Hepatocyte (in vitro differentiated cells): ENCODE measurements around the gene ARSG. TPM values are rescaled to one million over a fixed set of nuclear protein-coding genes. Genes with fewer than 3 reads are reported as not detected.
"Not testable (repeated sequence)": the region's sequence is repeated elsewhere in the genome, so short reads cannot be mapped to it uniquely, and the experiment has no call there.

Experiments
- DNase-seq: peaks from one replicate; pipeline ENCODE4 v3.0.0-alpha.2; 2016; ENCODE audit warnings: low spot score
- H2AFZ ChIP-seq: fragments of 200-600 bp; sonication (generic); 2 replicates; pipeline ENCODE4 v1.6.0; 2016; ENCODE audit warnings: antibody characterized with exemption, mild to moderate bottlenecking
- H3K27ac ChIP-seq: fragments of 200-600 bp; sonication (generic); 2 replicates; pipeline ENCODE4 v1.5.1; 2016; ENCODE audit warnings: mild to moderate bottlenecking
- H3K27me3 ChIP-seq: fragments of 200-600 bp; sonication (generic); 2 replicates; pipeline ENCODE4 v1.6.1; 2016
- H3K36me3 ChIP-seq: fragments of 200-600 bp; sonication (generic); replicated peaks from 2 replicates; pipeline ENCODE4 v1.5.1; 2016; ENCODE audit warnings: low read depth; ENCODE audit not compliant: insufficient read depth
- H3K4me1 ChIP-seq: fragments of 200-600 bp; sonication (generic); 2 replicates; pipeline ENCODE4 v1.5.1; 2016; ENCODE audit warnings: mild to moderate bottlenecking, moderate library complexity; ENCODE audit not compliant: insufficient read depth
- H3K4me2 ChIP-seq: fragments of 200-600 bp; sonication (generic); 2 replicates; pipeline ENCODE4 v1.6.0; 2016
- H3K4me3 ChIP-seq: fragments of 200-600 bp; sonication (generic); 2 replicates; pipeline ENCODE4 v1.5.1; 2016; ENCODE audit warnings: mild to moderate bottlenecking
- H3K79me2 ChIP-seq: fragments of 200-600 bp; sonication (generic); 2 replicates; pipeline ENCODE4 v1.6.0; 2017; ENCODE audit warnings: mild to moderate bottlenecking
- H3K9me2 ChIP-seq: fragments of 200-600 bp; sonication (generic); replicated peaks from 2 replicates; pipeline ENCODE4 v1.6.0; 2017; ENCODE audit warnings: mild to moderate bottlenecking; ENCODE audit not compliant: insufficient read depth
- H3K9me3 ChIP-seq: fragments of 200-600 bp; sonication (generic); 2 replicates; pipeline ENCODE4 v1.5.1; 2016; ENCODE audit warnings: low read depth, mild to moderate bottlenecking
- H4K20me1 ChIP-seq: fragments of 200-600 bp; sonication (generic); 2 replicates; pipeline ENCODE4 v1.6.0; 2016; ENCODE audit warnings: mild to moderate bottlenecking; ENCODE audit not compliant: insufficient read depth, poor library complexity, severe bottlenecking
- EZH2 ChIP-seq: fragments of 200-600 bp; sonication (generic); IDR thresholded peaks from 2 replicates; pipeline ENCODE4 v1.6.1; 2016; ENCODE audit warnings: antibody characterized with exemption, mild to moderate bottlenecking, borderline replicate concordance
- EZH2phosphoT487 ChIP-seq: fragments of 200-600 bp; sonication (generic); IDR thresholded peaks from one replicate; pipeline ENCODE4 v1.6.1; 2018; ENCODE audit warnings: antibody characterized with exemption, mild to moderate bottlenecking, low read depth, moderate library complexity; ENCODE audit not compliant: unreplicated experiment, severe bottlenecking
- WGBS: methylation state at CpG from one replicate; pipeline ENCODE4 v1.1.6; 2016; ENCODE audit warnings: low lambda C conversion rate; ENCODE audit errors: missing lambda C conversion rate; 5-methylcytosine and 5-hydroxymethylcytosine counted together
- polyA plus RNA-seq: library from polyadenylated mRNA; unstranded; fragments of >200 nt; fragmentation: Nextera tagmentation; extraction: Ambion mirVana; gene quantifications from 2 replicates; pipeline ENCODE4 v1.2.1, GENCODE V29; 2016
- total RNA-seq: library from RNA; depleted of rRNA; stranded (reverse); fragments of >200 nt; gene quantifications from 2 replicates; pipeline ENCODE4 v1.2.3, GENCODE V29; 2014
- TF ChIP-seq, protein P1 (sequence below): fragments of 200-600 bp; sonication (generic); IDR thresholded peaks from 2 replicates; pipeline ENCODE4 v1.5.1; 2016; ENCODE audit warnings: antibody characterized with exemption, mild to moderate bottlenecking; ENCODE audit not compliant: poor library complexity

ARSG gene
- total and polyA plus RNA-seq, 2 experiments from 2014 or later = 1.3 to 1.4 TPM

DNA sequence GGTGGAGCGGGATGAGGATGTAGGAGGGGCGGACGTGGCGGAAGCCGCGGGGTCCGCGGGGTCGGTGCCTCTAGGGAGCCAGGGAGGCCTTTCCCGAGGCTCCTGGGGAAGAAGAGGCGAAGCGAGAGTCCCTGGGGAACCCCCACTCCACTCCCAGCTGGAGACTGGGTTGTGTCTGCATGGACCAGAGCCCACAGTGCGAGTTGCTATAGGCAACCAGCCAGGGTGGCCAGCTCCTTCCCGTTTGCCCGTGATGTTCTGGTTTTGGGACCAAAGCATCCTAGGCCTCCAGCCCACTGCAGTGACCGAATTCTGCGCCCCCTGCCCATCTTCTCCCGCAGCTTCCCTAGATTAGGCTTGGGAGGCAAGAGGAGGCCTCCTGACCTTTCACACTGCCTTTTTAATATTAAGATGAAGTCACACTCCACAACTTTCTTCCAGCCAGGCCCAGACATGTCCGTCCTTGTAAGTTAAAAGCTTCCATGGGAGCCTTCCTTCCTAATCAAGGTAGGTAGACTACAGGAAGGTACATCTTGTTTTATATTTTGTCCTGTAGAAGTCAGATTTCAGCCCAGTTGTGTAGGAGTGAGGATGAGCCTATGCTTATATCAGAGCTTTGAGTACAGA, 43.0 kb upstream of the ARSG start:
- H3K4me3 ChIP-seq = peak overlapping the region; percentile 41
- peak overlapping the region; percentile 58 for H2AFZ ChIP-seq
- no peaks in the 10 kb centered on the region for H4K20me1 ChIP-seq
- H3K4me2 ChIP-seq = peak overlapping the region; percentile 89
- peaks cover 13% of the 10 kb centered on the region for H3K79me2 ChIP-seq
- WGBS = 8% methylated on average over 10 of the region's 19 CpGs
- peak overlapping the region; percentile 90 for H3K27ac ChIP-seq
- peaks cover 7% of the 10 kb centered on the region for H3K4me1 ChIP-seq
- no peaks in the 10 kb centered on the region for H3K9me3 ChIP-seq
- no peaks in the 10 kb centered on the region for H3K27me3 ChIP-seq
- DNase-seq = peak; percentile 66
- H3K36me3 ChIP-seq = no peaks in the 10 kb centered on the region
- TF ChIP-seq EZH2 = no peak
- TF ChIP-seq EZH2phosphoT487 = no peak
- TF ChIP-seq, protein P1, sequence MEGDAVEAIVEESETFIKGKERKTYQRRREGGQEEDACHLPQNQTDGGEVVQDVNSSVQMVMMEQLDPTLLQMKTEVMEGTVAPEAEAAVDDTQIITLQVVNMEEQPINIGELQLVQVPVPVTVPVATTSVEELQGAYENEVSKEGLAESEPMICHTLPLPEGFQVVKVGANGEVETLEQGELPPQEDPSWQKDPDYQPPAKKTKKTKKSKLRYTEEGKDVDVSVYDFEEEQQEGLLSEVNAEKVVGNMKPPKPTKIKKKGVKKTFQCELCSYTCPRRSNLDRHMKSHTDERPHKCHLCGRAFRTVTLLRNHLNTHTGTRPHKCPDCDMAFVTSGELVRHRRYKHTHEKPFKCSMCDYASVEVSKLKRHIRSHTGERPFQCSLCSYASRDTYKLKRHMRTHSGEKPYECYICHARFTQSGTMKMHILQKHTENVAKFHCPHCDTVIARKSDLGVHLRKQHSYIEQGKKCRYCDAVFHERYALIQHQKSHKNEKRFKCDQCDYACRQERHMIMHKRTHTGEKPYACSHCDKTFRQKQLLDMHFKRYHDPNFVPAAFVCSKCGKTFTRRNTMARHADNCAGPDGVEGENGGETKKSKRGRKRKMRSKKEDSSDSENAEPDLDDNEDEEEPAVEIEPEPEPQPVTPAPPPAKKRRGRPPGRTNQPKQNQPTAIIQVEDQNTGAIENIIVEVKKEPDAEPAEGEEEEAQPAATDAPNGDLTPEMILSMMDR = no peak
- no peaks in the 10 kb centered on the region for H3K9me2 ChIP-seq

DNA sequence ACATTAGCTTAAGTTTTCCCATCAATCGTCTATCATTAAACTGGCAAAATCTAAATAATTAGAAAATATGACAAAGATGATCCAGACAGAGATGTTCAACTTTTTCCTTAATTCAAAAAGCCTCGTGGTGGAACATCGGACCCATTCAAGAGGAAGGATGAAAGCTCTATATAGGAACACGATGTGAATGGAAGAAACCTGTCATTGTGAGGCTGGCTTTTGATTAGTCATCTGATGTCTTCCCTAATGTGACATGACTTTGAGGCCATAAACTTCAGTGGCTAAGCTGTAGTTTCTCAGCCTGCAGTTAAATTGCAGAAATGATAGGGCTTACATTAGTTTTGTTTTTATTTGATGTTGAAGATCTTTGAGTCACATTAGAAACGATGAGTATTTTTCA, 42.4 kb upstream of the ARSG start:
- no peak for TF ChIP-seq EZH2
- TF ChIP-seq EZH2phosphoT487 = no peak
- TF ChIP-seq, protein P1 = no peak

DNA sequence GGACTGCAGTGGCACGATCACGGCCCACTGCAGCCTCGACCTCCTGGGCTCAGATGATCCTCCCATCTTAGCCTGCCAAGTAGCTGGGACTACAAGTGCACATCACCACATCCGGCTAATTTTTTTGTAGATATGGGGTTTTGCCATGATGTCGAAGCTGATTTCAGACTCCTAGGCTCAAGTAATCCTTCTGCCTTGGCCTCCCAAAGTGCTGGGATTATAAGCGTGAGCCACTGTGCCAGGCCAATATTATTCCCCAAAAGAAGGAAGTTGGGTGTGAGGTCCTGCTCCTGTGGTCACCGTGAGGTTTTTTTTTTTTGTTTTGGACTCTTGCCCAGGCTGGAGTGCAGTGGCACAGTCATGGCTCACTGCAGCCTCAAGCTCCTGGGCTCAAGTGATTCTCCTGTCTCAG, 41.9 kb upstream of the ARSG start:
- DNase-seq = no peak
- H3K9me2 ChIP-seq = no peaks in the 10 kb centered on the region
- no peaks in the 10 kb centered on the region for H3K36me3 ChIP-seq
- H4K20me1 ChIP-seq = no peaks in the 10 kb centered on the region
- peaks cover 7% of the 10 kb centered on the region for H3K4me1 ChIP-seq
- no peak overlapping the region for H3K4me2 ChIP-seq
- no peaks in the 10 kb centered on the region for H3K27me3 ChIP-seq
- no peak overlapping the region for H3K4me3 ChIP-seq
- no peak overlapping the region for H2AFZ ChIP-seq
- H3K27ac ChIP-seq = no peak overlapping the region
- H3K9me3 ChIP-seq = no peaks in the 10 kb centered on the region
- H3K79me2 ChIP-seq = peaks cover 13% of the 10 kb centered on the region
- 92% methylated on average over 7 of the region's 7 CpGs for WGBS
- no peak for TF ChIP-seq EZH2
- TF ChIP-seq, protein P1 = no peak
- TF ChIP-seq EZH2phosphoT487 = no peak

More for the DNA sequence above, 42.4 kb upstream of the ARSG start:
- no peak for DNase-seq
- Histone ChIP-seq H3K9me3 (no peaks in the 10 kb centered on the region), H3K4me1 (peaks cover 7% of the 10 kb centered on the region), H2AFZ (no peak overlapping the region), H3K4me2 (peak overlapping the region; percentile 89), H3K79me2 (peaks cover 13% of the 10 kb centered on the region), H3K27me3 (no peaks in the 10 kb centered on the region), H3K9me2 (no peaks in the 10 kb centered on the region), H4K20me1 (no peaks in the 10 kb centered on the region), H3K36me3 (no peaks in the 10 kb centered on the region), H3K4me3 (no peak overlapping the region), H3K27ac (peak overlapping the region; percentile 90)
- WGBS = 87% methylated on average over 5 of the region's 5 CpGs

DNA sequence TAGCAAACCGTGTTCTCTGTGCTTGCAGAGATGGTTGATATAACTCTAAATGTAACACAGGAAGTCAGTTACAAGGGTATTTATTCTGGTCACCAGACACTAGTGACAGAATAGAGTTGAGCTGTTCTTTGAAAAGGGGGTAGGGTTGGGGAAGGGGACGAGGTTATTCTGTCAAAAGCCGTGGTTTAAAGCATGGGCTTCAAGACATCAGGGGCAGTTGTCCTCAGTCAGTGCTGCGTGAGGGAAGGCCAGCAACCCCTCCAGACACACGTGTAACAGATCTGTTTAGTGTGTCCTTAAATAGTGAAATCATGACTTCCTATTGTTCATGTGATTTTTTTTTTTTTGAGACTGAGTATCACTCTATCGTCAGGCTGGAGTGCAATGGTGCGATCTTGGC, 37.9 kb upstream of the ARSG start:
- not testable (repeated sequence) for H3K27ac ChIP-seq

More for the DNA sequence above, 37.9 kb upstream of the ARSG start:
- H3K36me3 ChIP-seq, H3K4me1 ChIP-seq, H2AFZ ChIP-seq, H3K4me2 ChIP-seq, H3K9me3 ChIP-seq, DNase-seq, H4K20me1 ChIP-seq, H3K27me3 ChIP-seq, H3K4me3 ChIP-seq, H3K9me2 ChIP-seq: not testable (repeated sequence)
- H3K79me2 ChIP-seq = peaks cover 11% of the 10 kb centered on the region
- whole genome bisulfite sequencing = 92% methylated on average over 7 of the region's 7 CpGs
